Measurements from ENCODE around the gene LRRC8A. TPM values are rescaled to one million over a fixed set of nuclear protein-coding genes. Genes with fewer than 3 reads are reported as not detected.

The LRRC8A gene
- total RNA-seq, 8 experiments from 2014 or later = 13.7 to 26.8 (median 22.6) TPM

DNA sequence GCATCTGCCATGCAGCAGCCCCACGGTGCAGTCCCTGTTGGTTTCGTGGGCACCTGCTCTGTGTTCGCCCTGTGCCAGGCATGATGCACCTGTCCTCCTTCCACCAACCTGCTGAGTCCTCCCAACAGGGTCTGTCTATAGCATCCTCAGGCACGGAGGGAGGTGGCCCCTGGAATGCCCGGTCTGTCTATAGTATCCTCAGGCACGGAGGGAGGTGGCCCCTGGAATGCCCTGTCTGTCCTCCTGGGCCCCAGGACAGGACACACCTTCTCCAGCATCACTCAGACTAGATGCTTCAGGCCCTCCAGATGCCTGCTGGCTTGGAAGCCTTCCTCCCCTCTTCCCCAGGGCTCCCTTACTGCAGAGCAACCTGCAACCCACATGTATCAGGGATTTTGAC, 29.0 kb downstream of the LRRC8A start:
- H3K4me3 ChIP-seq = no peak overlapping the region
- in situ Hi-C loops (cut with MboI; ENCODE audit: low pct_unique_long_range_greater_than_20kb in 2 of 9, low sequenced_read_pairs in 9 of 9, unreplicated experiment in 9 of 9) = no loop called here
- ATAC-seq (replicated peaks in 6 of 8) = no peak
- 40 to 100% (median 90%) methylated on average over 1 to 3 of the region's 6 CpGs; no CpG with 5 or more reads in 3 of the 10 experiments for WGBS, 10 experiments
- peaks cover 0 to 10% of the 10 kb centered on the region in 2 donors for H3K4me1 ChIP-seq (replicated peaks in 1 of 2)
- H3K27ac ChIP-seq = no peak overlapping the region

DNA sequence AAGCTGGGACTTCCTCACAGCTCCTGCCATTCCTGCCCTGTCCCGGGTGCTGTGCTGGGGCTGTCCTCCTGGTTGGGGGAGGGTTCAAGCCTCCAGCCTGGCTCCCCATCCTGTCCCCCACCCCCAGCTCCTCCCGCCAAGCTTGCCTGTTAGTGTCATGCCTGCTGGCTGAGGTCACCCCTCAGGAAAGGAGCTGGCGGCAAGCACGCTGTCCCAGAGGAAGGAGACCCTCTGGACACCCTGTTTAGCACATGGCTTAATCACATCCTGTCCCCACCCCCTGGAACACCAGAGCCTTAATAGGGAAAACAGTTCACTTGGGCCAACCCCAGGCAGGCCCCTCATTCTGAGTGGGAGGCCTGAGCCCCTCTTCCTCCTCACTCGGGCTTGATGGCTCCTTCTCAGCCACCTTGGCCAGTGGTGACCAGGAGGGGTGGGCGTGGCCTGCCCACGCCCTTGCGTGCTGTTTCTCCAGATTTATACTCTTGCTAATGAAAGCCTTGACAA, 29.6 kb downstream of the LRRC8A start:
- in situ Hi-C loops (cut with MboI; ENCODE audit: low pct_unique_long_range_greater_than_20kb in 2 of 9, low sequenced_read_pairs in 9 of 9, unreplicated experiment in 9 of 9) = no loop called here
- peaks cover 0 to 10% of the 10 kb centered on the region in 2 donors for H3K4me1 ChIP-seq (replicated peaks in 1 of 2)
- no peak overlapping the region for H3K4me3 ChIP-seq
- WGBS, 10 experiments = 0 to 100% (median 56%) methylated on average over 1 to 6 of the region's 8 CpGs; no CpG with 5 or more reads in 4 of the 10 experiments
- peak; percentile 45 to 85 (median 72) for ATAC-seq (replicated peaks in 6 of 8)
- H3K27ac ChIP-seq = no peak overlapping the region

DNA sequence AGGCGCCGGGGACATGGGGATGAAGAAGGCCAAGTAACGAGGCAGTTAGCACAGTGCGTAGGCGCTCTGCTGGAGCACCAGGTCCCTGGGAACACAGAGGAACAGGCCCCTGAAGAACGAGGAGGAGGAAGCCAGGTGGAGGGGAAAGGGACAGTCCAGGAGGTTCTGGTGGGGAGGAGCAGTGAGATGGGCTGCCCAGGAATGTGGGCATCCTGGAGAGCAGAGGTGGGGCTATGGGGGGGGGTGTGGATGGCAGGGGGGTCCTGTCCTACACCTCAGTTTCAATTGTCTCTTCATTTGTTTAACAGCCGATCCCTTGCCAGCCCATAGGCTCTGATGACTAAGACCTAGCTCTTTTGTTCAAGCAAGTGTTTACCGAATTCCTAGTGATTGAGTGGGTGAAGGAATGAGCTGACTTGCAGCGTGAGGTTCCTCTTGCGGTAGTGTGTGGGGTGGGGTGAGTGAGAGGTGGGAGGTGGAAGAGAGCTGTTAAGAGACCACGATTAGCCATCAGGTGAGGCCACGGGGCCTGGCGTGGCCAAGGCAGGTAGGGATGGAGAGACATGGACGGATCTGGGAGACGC, 30.4 kb downstream of the LRRC8A start:
- Histone ChIP-seq H3K27ac (no peak overlapping the region), H3K4me1 (replicated peaks in 1 of 2) (peaks cover 0 to 10% of the 10 kb centered on the region in 2 donors), H3K4me3 (no peak overlapping the region)
- 40 to 100% (median 80%) methylated on average over 2 to 6 of the region's 15 CpGs; no CpG with 5 or more reads in 5 of the 10 experiments for WGBS, 10 experiments
- ATAC-seq (replicated peaks in 6 of 8) = peak in 3 of 8 experiments; percentile 22 to 67 (median 39)
- in situ Hi-C loops (cut with MboI; ENCODE audit: low pct_unique_long_range_greater_than_20kb in 2 of 9, low sequenced_read_pairs in 9 of 9, unreplicated experiment in 9 of 9) = no loop called here

DNA sequence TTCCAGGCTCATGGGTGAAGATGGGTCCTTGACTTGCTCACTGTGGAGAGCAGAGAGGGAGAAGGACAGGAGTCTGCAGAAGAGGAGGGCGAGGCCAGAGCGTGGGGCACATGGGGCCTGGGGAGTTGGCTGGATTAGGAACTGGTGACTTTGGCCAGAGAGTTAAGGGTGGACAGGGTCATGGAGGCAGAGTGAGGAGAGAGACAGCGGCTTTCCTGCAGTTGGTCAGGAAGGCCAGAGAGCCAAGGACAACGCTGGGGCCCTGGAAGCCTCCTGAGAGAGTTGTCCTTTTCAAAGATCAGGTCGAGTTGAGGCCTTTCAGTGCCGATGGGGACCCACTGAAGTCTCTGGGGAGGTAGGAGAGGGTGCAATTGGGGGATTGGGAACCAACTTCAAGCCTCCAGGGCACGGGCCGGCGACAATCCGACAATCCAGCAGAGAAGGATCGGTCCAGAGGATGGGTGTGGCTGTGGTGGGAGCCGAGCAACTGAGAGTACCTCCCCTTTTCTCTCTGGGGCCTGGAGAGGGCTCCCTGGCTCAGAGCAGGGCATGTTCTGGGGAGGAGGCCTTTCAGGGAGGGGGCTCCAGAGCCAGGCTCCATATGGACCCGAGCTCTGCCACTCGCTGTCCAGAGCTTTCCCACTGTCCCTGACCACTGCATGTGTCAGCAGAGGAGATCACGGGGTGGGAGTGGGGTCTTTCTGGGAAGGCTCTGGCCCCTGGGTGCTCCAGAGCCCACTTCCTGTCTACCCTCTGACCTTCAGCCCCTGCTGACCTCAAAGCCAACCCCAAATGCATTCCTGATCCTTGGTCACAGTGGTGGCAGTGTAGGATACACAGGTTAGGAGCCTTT, 31.3 kb downstream of the LRRC8A start:
- Histone ChIP-seq H3K4me1 (replicated peaks in 1 of 2) (peaks cover 0 to 10% of the 10 kb centered on the region in 2 donors), H3K27ac (no peak overlapping the region), H3K4me3 (no peak overlapping the region)
- 40 to 100% (median 88%) methylated on average over 1 to 5 of the region's 15 CpGs; no CpG with 5 or more reads in 3 of the 10 experiments for WGBS, 10 experiments
- peak in 3 of 8 experiments; percentile 52 to 70 (median 56) for ATAC-seq (replicated peaks in 6 of 8)
- in situ Hi-C loops (cut with MboI; ENCODE audit: low pct_unique_long_range_greater_than_20kb in 2 of 9, low sequenced_read_pairs in 9 of 9, unreplicated experiment in 9 of 9) = no loop called here

DNA sequence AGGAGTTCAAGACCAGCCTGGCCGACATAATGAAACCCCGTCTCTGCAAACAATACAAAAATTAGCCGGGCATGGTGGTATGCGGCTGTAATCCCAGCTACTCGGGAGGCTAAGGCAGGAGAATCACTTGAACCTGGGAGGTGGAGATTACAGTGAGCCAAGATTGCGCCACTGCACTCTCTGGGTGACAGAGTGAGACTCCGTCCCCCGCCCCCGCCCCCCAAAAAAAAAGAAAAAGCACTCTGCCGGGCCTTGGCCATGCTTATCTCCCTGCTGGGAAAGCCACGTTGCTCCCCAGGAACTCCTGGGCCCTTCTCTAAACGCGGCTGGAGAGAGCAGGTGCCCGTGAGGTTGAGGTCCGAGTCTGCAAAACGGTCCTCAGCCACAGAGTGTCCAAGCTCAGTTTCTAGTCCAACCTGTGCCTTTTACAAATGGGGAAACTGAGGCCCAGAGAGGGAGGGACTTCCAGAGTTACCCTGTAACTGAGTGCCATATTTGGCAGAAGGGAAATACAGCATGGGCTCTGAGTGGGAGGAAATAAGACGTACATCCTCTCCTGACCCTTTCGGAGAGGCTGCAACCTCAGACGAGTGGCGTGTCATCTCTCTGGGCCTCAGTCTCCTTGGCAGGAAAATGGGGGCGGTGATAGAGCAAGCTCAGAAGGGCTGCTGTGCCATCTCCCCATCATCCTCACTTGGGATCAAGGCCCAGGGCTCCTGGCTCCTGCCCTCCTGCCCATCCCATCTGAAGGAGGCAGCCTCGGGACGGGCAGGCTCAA, 32.3 kb downstream of the LRRC8A start:
- peaks cover 0 to 10% of the 10 kb centered on the region in 2 donors for H3K4me1 ChIP-seq (replicated peaks in 1 of 2)
- ATAC-seq (replicated peaks in 6 of 8) = no peak
- WGBS, 10 experiments = 83 to 100% (median 97%) methylated on average over 1 to 5 of the region's 23 CpGs; no CpG with 5 or more reads in 5 of the 10 experiments
- H3K4me3 ChIP-seq = no peak overlapping the region
- H3K27ac ChIP-seq = no peak overlapping the region
- in situ Hi-C loops (cut with MboI; ENCODE audit: low pct_unique_long_range_greater_than_20kb in 2 of 9, low sequenced_read_pairs in 9 of 9, unreplicated experiment in 9 of 9) = no loop called here

DNA sequence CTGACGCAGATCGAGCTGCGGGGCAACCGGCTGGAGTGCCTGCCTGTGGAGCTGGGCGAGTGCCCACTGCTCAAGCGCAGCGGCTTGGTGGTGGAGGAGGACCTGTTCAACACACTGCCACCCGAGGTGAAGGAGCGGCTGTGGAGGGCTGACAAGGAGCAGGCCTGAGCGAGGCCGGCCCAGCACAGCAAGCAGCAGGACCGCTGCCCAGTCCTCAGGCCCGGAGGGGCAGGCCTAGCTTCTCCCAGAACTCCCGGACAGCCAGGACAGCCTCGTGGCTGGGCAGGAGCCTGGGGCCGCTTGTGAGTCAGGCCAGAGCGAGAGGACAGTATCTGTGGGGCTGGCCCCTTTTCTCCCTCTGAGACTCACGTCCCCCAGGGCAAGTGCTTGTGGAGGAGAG, 34.3 kb downstream of the LRRC8A start:
- Histone ChIP-seq H3K4me1 (replicated peaks in 1 of 2) (peaks cover 0 to 8% of the 10 kb centered on the region in 2 donors), H3K27ac (no peak overlapping the region), H3K4me3 (no peak overlapping the region)
- in situ Hi-C loops (cut with MboI; ENCODE audit: low pct_unique_long_range_greater_than_20kb in 2 of 9, low sequenced_read_pairs in 9 of 9, unreplicated experiment in 9 of 9) = no loop called here
- ATAC-seq (replicated peaks in 6 of 8) = peak in 2 of 8 experiments; percentile 41 to 70
- WGBS, 10 experiments = 83 to 100% methylated on average over 1 to 2 of the region's 18 CpGs; no CpG with 5 or more reads in 8 of the 10 experiments

DNA sequence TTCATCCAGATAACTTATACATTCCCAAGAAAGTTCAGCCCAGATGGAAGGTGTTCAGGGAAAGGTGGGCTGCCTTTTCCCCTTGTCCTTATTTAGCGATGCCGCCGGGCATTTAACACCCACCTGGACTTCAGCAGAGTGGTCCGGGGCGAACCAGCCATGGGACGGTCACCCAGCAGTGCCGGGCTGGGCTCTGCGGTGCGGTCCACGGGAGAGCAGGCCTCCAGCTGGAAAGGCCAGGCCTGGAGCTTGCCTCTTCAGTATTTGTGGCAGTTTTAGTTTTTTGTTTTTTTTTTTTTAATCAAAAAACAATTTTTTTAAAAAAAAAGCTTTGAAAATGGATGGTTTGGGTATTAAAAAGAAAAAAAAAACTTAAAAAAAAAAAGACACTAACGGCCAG, 34.8 kb downstream of the LRRC8A start:
- WGBS, 10 experiments = 73 to 98% (median 89%) methylated on average over 1 to 11 of the region's 11 CpGs; no CpG with 5 or more reads in 4 of the 10 experiments
- Histone ChIP-seq H3K4me1 (replicated peaks in 1 of 2) (peaks cover 0 to 4% of the 10 kb centered on the region in 2 donors), H3K27ac (no peak overlapping the region), H3K4me3 (no peak overlapping the region)
- in situ Hi-C loops (cut with MboI; ENCODE audit: low pct_unique_long_range_greater_than_20kb in 2 of 9, low sequenced_read_pairs in 9 of 9, unreplicated experiment in 9 of 9) = no loop called here
- ATAC-seq (replicated peaks in 6 of 8) = no peak

DNA sequence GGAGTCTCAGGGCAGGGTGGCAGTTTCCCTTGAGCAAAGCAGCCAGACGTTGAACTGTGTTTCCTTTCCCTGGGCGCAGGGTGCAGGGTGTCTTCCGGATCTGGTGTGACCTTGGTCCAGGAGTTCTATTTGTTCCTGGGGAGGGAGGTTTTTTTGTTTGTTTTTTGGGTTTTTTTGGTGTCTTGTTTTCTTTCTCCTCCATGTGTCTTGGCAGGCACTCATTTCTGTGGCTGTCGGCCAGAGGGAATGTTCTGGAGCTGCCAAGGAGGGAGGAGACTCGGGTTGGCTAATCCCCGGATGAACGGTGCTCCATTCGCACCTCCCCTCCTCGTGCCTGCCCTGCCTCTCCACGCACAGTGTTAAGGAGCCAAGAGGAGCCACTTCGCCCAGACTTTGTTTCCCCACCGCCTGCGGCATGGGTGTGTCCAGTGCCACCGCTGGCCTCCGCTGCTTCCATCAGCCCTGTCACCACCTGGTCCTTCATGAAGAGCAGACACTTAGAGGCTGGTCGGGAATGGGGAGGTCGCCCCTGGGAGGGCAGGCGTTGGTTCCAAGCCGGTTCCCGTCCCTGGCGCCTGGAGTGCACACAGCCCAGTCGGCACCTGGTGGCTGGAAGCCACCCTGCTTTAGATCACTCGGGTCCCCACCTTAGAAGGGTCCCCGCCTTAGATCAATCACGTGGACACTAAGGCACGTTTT, 35.4 kb downstream of the LRRC8A start:
- H3K27ac ChIP-seq = no peak overlapping the region
- ATAC-seq (replicated peaks in 6 of 8) = peak in 2 of 8 experiments; percentile 6 to 28
- no peak overlapping the region for H3K4me3 ChIP-seq
- in situ Hi-C loops (cut with MboI; ENCODE audit: low pct_unique_long_range_greater_than_20kb in 2 of 9, low sequenced_read_pairs in 9 of 9, unreplicated experiment in 9 of 9) = no loop called here
- WGBS, 10 experiments = 39 to 100% (median 83%) methylated on average over 2 to 15 of the region's 26 CpGs; no CpG with 5 or more reads in 2 of the 10 experiments
- peaks cover 0 to 2% of the 10 kb centered on the region in 2 donors for H3K4me1 ChIP-seq (replicated peaks in 1 of 2)

DNA sequence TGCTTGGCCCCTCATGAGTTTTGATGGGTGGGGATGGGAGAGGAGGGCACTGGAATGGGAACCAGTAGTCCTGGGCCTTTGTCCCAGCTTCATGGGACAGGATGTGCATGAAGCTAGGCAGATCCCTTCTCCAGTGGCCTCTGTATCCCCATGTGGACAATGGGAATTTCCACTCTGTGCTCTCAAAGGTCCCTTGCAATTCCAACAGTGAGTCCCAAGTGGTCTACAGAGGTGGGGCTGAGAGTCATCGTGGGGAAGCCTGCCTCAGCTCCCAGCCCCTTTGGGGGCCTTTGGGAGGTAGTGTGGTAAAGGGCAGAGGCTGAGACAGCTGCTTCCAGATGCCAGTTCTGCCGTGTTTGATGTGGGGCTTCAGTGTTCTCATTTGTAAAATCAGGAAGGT, 37.0 kb downstream of the LRRC8A start:
- 38 to 100% (median 81%) methylated on average over 1 of the region's 2 CpGs; no CpG with 5 or more reads in 6 of the 10 experiments for WGBS, 10 experiments
- no peak for ATAC-seq (replicated peaks in 6 of 8)
- H3K4me3 ChIP-seq = no peak overlapping the region
- peaks cover 0 to 4% of the 10 kb centered on the region in 2 donors for H3K4me1 ChIP-seq (replicated peaks in 1 of 2)
- H3K27ac ChIP-seq = no peak overlapping the region
- in situ Hi-C loops (cut with MboI; ENCODE audit: low pct_unique_long_range_greater_than_20kb in 2 of 9, low sequenced_read_pairs in 9 of 9, unreplicated experiment in 9 of 9) = no loop called here

DNA sequence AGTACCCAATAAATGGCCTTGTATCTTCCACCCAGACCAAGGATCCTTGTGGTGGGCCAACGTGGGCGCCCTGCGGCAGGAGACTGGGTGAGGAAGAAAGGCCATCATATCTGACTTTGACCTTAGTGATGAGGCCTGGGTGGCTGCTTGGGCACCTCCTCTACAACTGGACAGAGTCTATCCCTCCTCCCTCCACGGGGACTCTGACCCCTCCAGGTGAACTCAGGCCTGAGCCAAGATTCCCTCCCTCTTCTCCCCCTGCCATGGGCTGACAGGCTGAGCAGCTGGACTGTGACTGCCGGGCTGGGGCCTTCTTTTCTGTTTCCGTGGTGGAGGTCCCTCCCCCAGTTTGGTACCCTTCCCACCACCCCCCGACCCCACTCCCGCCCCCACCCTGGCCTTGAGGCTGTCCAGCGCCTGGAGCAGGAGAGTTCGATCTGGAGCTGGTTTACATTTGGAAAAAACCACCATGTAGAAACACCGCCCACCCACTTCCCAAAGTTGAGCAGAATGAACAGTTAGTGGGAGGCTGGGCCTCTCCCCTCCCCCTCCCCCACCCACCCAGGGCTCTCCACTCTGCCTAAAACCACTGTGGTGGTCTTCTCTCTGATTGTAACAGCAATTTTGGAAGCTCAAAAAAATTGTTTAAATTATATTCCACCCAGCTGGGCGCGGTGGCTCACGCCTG, 37.6 kb downstream of the LRRC8A start:
- in situ Hi-C loops (cut with MboI; ENCODE audit: low pct_unique_long_range_greater_than_20kb in 2 of 9, low sequenced_read_pairs in 9 of 9, unreplicated experiment in 9 of 9) = loop anchor here in 1 of 9 experiments (10.0 kb wide), 1 partner anchor 55 kb away; no protein-coding TSS in a partner anchor
- WGBS, 10 experiments = 17 to 100% (median 92%) methylated on average over 1 to 3 of the region's 14 CpGs; no CpG with 5 or more reads in 5 of the 10 experiments
- ATAC-seq (replicated peaks in 6 of 8) = no peak
- H3K27ac ChIP-seq = no peak overlapping the region
- no peak overlapping the region for H3K4me3 ChIP-seq
- H3K4me1 ChIP-seq (replicated peaks in 1 of 2) = peaks cover 0 to 4% of the 10 kb centered on the region in 2 donors

DNA sequence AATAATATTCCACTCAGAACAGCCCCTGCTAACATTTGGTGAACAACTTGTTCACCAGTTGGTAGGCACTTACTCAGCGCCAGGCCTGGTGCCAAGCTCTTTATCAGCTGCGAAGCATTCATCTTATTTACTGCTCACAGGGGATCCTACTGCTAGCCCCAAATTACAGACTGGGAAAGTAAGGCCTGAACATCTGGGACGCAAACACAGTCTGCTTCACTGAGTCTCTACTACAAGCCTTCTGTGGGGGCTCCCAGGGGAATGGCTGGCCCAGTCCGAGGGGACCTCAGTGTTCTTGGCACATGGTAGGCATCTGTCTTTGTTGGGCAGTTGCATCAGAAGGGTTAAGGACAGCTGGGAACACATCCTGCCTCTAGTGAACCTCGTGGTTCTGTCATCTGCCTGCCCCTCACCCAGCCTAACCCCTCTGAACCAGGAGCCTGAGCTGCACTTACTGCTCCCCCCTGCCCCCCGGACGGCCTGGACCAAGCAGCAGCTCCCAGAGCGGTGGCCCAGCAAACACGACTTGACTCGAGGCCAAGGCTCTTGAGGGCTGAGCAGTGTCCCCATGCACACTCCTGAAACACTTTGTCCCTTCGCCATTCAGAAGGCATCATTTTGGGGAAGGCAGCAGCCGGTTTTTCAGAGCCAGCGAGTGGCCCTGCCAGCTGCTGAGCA, 38.6 kb downstream of the LRRC8A start, which contains the start of gene PHYHD1:
TSS of gene PHYHD1 (plus strand) at position 602 of the 678 bp plus-strand sequence. CDS start 1,342 bp downstream, outside the sequence.
- H3K4me3 ChIP-seq = no peak within 1 kb of the TSS
- peaks cover 0 to 4% of the 10 kb centered on the region in 2 donors for H3K4me1 ChIP-seq (replicated peaks in 1 of 2)
- ATAC-seq (replicated peaks in 6 of 8) = no peak
- WGBS, 10 experiments = 50 to 100% (median 83%) methylated on average over 1 to 8 of the region's 13 CpGs; no CpG with 5 or more reads in 5 of the 10 experiments
- in situ Hi-C loops (cut with MboI; ENCODE audit: low pct_unique_long_range_greater_than_20kb in 2 of 9, low sequenced_read_pairs in 9 of 9, unreplicated experiment in 9 of 9) = loop anchor here in 1 of 9 experiments (10.0 kb wide), 1 partner anchor 56 kb away; no protein-coding TSS in a partner anchor
- H3K27ac ChIP-seq = no peak within 1 kb of the TSS
